Left renal cortex interstitium (tissue), 4 donors: ENCODE measurements around the gene IREB2. TPM values are rescaled to one million over a fixed set of nuclear protein-coding genes. Genes with fewer than 3 reads are reported as not detected.
"Not testable (repeated sequence)": the region's sequence is repeated elsewhere in the genome, so short reads cannot be mapped to it uniquely, and the experiment has no call there.

Experiments
- DNase-seq, 4 donors: peaks; one replicate each; pipeline ENCODE4 v3.0.0-alpha.2; 2013; ENCODE audit warnings: low read depth in 4 of 4, low spot score in 2 of 4, missing footprints in 1 of 4
- polyA plus RNA-seq, 4 donors: library from polyadenylated mRNA; unstranded; fragments of 120-200 nt; gene quantifications; one replicate each; pipeline ENCODE4 v1.2.1, GENCODE V29; 2013; ENCODE audit not compliant: insufficient read length in 4 of 4

IREB2 gene
- polyA plus RNA-seq, 4 donors: 51.1 to 77.7 (median 59.2) TPM

DNA sequence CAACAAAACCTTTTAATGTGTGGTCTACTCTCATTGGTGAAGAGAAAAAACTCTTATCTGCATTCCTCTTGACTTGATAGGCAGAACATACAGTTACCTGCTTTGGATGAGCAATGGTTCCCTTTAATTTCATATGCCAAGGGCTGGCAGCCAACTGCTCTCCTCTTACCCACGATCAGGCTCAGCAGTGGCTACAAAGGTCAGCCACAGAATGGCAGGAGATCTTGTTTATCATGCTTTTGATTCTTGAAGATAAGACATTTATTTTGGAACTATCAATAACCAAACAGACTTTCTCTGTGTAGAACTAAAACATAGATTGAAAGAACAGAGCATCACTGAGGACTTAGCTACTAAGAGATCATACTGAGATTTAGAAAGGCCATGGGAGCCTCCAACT is 6.1 kb upstream of the IREB2 start:
- DNase-seq: no peak

DNA sequence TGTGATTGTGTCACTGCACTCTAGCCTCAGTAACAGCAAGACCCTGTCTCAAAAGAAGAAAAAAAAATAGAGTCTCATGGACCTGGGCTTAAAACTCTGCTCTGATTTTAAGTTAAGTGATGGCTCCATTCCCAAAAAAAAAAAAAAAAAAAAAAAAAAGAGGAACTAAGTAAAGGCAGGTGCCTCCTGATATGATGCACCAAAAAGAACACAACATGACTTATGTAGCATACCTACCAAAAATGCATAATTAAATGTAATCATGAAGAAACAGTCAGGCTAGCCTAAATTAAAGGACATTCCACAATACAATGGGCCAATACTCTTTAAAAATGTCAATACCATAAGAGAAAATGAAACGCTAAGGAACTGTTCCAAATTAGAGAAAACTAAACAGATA is 5.4 kb upstream of the IREB2 start:
- DNase-seq: no peak

DNA sequence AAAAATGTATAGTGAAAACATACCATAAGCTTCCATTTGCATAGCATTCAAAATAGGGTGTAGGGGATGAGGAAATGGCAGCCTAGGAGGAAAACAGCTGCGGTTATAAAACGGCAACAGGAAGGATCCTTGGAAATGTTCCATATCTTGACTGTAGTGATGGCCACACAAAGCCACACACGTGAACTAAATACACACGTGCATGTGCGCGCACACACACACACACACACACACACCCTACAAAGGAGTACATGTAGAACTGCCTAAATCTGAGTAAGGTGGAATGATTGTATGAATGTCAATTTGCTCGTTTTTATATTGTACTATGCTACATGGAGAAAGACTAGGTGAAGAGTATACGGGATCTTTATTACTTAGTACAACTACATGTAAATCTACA is 3.9 kb upstream of the IREB2 start:
- no peak for DNase-seq

DNA sequence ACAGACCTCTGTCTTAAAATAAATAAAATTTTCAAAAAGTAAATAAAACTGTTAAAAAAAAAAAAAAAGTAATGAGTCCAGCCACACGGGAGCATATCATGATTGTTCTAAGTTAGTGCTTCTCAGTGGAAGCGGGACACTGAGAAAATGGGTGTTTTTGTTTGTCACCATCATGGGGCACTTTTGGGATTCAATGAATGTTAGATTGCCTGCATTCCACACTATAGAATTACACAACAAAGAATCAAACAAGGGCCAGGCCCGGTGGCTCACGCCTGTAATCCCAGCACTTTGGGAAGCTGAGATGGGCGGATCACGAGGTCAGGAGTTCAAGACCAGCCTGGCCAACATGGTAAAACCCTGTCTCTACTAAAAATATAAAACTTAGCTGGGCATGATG is 3.3 kb upstream of the IREB2 start:
- DNase-seq: not testable (repeated sequence)

DNA sequence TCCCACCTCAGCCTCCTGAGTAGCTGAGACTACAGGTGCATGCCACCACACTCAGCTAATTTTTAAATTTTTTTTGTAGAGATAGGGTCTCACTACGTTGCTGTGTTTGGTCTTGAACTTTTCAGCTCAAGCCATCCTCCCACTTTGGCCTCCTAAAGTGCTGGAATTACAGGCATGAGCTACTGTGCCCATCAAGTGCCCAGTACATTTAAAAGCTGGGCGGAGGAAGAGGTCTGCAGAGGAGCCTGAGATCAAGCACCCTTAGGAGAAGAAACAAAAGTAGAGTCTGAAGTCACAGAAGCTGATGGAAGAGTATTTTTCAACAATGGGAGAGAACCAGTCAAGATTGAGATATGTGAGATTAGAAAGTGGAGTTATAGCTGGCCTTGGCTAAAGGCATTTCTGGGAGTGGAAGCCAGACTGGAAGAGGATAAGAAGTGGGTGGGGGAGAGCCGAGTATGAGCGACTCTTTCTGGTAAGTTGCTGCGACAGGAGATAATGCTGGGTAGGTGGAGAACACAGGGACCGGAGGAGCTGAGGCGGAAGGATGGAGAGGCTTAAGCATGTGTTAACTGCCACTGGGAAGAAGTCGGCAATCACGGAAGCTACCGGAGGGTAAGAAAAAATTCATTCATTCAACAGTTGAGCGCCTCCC is 782 bp upstream of the IREB2 start:
- DNase-seq: peak in 1 of 4 donors; percentile 39

DNA sequence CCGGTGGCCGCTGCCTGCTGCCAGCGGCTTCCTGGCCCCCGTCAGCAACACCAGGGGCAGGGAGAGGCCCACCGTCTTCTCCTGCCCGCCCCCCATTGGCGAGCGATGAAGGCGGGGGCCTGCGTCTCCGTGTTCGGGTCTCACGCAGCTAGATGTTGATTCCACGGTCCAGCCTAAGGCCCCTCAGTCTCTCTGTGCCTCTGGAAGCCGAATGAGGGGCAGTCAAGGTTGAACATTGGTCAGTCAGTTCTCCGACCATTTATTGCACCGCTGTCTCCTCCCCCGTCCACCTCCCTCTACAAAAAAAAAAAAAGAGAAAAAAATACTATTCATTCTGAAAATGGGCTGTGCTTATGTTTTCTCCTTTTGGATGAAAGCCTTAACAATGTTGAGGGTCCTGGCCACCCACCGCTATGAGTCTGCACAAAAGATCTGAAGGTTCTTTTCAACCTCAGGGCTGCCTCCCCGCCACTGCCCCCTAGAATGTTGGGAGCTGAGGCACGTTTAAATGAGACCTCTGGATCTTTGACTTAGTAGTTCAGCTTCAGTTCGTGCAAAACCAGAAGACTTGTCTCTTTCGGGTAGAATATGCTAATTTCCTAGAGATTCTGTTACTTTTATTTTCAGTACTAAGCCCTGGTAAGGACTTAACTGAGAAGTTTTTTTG is 736 bp downstream of the IREB2 start:
- peak in 1 of 4 donors; percentile 17 for DNase-seq

DNA sequence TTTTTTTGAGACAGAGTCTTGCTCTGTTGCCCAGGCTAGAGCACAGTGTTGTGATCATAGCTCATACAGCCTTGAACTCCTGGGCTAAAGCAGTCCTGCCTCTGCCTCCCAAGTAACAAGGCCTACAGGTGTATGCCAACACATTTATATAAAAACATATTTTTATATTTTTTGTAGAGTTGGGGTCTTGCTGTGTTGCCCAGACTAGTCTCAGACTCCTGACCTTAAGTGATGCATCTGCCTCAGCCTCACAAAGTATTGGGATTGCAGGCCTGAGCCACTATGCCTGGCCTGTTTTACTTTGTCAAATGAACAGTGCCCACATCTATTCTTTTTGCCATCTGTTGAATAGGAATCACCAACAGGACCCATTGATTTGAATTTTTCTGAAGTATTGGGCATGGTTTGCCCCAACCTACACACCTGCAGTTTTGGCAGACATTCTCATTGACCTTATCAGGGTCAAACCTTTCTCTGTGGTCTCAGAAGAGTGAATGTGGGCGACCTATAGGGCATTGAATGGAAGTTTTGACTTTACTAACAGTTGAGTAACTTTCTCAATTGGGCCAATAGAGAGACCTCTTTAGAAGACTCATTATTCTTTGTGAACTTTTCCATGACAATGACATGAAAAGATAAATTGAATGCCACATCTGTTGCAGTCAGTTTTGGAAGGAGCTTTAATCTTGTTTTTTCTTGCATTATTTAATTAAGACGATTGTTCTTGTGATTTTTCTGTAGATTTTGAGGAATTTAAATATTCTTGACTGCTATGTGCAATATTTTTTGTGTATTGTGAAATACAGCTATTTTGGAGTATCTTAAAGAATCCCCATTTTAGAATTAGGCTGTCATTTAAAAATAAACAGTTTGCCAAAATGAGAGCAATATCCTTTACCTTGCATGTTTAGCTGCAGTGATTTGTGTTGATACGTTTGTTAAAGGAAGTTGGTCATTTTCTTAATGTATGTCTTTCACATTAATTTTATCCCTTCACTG is 2.7 kb downstream of the IREB2 start:
- DNase-seq: no peak

DNA sequence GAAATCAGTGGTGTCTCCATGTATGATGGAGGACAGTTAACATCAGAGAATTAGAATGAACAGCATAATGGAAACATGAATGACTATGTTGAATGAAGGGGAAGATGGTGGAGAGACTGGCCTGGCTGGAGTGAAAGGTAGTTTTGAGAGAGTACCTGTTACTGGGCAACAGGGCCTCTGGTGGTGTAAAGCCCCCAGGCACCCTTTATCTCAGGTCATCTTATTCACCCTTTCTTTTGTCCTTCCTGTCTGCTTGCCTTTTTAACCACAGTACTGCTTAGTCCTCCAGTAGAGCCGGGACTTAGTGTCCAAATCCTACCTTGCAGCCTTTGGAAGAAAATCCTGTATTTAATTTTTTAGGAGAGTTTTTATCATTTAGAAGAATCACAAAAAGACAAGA is 6.2 kb downstream of the IREB2 start:
- no peak for DNase-seq

DNA sequence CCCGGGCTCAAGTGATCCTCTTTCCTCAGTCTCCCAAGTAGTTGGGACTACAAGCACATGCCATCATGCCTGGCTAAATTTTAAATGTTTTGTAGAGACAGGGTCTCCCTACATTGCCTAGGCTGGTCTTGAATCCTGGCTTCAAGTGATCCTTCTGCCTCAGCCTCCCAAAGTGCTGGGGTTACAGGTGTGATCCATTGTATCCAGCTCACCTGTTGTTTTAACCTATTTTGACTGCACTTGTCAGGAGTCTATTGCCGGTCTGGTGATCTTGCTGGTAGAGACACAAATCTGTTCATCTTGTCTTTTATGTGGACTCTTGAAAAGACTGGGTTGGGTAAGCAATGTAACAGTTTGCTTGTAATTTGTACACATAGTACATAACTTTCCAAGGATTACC is 7.9 kb downstream of the IREB2 start:
- DNase-seq: no peak

DNA sequence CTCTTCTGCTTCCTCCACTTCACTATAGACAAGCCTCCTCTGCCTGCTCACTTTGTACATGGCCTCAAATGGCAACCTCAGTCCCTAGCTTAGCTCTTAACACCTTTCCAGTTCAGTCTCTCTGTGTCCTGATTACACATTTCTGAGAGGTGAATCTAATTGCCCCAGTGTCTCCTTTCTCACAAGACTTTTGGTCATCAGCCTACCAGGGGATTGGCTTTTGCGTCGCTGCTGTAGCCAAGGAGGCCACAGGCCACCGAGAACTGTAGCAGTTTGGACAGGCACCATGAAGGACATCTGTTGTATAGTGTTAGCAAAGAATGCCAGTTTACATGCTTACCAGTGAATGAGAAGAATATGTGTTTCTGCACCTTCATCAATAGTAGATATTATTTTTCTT is 8.5 kb downstream of the IREB2 start:
- DNase-seq: no peak

DNA sequence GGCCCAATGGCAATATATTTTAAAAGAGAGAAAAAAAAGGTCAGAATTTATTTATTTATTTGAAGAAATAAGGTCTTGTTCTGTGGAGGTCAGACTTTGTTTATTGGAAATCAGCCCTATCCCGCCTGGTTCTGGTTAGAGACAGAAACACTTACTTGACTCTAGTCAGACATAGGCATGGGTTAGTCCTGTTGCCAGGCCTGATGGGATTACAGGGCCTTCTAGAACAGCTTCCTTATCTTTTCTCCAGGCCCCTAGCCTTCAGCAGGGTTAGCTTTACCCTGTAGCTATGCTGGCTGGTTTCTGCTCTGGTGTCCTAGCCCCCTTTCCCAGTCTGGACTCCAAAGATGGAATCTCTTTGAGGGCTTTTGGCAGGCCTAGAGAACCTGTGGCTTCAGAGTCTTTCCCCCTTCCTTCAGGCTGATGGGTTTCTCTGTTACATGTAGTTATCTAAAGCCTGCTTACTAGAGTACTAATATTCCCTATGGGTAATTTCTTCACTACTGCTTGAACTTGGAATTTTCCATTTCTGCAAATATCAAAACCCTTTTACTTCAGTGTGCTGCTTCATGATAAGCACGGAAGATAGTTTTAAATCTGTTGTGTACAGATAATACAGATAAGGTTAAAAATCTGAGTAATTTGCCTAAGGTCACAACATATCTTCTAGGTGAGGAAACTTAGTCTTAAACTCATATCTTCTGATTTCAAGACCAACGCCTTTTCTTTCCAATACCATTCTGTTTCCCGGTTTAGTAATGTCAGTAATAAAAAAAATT is 10.6 kb downstream of the IREB2 start:
- no peak for DNase-seq

DNA sequence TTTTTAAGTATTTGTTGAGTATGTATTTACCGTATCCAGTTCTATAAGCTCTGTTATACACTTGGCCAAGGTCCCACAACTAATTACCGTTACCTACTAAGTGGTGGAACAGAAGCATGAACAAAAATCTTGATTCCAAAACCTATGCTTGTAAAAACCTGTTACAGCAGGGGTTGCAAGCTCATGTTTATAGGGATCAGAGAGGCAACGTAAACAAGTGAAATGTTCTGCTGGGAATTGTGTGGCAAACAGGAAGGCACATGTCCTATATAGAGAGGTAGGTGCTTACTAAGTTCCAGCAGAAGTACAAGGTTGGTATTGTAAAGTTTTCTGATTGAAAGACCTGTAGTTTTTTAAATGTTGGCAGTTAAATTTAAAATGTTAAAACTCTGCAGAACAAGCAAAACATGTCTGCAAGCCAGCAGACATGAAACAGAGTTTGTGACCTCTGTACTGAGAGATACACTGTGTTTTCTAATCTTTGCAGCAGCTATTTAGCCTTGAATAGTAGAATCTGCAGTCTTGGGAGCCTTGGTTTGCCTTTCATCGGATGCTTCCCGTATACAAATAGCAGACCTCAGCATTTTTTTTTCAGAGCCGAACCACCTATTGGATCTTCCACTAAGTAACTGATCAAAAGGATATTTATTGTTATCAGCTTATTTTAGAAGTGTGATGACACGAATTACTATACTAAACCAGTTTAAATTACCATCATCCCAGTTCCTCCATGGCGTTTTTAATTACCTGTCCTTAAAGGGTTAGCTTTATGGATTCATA is 11.4 kb downstream of the IREB2 start:
- DNase-seq: no peak

DNA sequence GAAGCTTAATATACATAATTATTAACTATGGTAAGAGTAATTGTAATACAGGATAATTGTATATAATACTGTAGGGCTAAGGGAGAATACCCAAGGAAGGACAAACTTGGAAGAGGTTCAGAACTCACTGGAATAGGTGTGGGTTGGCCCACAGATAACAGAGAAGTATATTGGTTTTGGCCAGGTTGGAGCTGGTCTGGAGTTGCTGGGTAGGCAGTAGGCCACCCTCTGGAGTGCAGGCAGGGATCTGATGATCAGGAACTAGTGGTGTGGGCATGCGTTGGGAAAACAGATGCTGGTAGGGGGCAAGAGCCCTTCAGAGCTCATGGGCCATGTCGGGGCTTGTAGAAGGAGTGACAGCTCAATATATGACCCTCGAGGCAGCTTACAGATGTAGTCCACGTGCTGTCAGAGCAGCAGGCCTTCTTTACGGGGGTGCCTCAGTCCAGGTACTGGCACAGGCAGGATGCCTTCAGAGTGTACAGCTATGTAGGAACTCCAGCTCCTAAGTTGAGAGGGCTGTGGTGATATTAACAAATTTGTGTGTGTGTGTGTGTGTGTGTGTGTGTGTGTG is 12.4 kb downstream of the IREB2 start:
- no peak for DNase-seq

DNA sequence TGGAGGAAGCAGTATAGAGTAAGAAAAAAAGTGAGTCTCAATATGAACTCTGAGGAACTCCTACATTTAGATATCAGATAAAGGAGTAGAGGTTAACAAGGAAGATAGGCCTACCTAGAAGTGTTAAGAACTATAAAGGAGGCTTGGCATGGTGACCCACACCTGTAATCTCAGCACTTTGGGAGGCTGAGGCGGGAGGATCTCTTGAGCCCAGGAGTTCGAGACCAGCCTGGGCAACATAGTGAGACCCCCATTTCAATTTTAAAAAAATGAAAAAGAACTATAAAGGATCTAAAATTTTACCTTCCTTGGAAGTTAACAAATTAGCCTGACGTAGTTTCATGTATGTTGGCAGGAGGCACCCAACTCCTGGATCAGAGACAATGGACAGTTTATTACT is 14.5 kb downstream of the IREB2 start:
- no peak for DNase-seq

DNA sequence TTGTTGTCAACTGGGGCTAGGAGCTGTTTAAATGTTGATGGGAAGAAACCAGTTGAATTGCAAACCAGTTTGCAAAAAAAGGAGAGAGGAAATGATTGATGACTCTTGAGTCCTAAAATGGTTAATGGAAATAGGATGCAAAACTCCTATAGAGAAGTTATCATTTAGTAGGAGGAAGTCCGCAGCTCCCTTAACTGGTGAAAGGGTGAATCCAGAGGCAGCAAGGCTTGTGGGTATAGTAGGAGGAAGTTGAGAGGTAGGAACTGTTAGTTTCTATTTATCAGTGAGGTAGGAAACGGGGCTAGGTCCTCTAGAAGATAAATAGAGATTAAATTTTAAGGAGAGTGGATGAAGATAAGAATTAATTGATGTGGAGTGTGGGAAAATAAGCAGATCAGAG is 15.4 kb downstream of the IREB2 start:
- no peak for DNase-seq

DNA sequence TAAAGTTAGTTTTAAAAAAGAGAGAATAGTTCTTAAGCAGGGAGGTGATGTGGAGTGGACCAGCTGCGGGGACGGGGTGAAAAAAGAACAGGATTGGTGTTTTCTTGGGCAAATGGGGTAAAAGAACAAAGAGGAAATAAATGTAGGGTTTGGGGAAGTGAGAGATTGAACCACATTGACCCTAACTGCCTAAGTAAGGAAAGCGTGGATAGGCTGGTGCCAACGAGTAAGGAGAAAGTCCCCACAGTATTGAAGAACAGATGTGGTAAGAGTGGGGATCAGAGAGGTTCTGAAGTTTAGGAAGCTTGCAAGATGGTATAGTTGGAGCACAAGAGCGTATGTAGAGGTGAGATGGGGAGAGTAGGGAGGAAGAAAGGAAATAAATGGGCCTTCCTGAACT is 17.0 kb downstream of the IREB2 start:
- DNase-seq: no peak

DNA sequence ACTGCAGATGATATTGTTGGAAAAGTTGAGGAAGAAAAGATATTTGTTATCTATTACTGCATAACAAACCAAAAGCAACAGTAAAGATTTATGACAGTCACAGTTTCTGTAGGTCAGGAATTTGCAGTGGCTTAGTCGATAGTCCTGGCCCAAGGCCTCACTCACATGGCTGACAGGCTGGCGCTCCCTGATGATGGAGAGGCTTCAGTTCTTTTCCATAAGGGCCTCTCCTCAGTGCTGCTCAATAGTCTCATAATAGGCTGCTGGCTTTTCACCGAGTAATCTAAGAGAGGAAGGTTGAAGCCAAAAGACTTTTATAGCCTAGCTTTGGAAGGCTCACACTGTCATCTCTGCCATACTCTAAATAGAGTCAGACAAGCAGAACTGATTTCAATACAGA is 17.7 kb downstream of the IREB2 start:
- no peak for DNase-seq

DNA sequence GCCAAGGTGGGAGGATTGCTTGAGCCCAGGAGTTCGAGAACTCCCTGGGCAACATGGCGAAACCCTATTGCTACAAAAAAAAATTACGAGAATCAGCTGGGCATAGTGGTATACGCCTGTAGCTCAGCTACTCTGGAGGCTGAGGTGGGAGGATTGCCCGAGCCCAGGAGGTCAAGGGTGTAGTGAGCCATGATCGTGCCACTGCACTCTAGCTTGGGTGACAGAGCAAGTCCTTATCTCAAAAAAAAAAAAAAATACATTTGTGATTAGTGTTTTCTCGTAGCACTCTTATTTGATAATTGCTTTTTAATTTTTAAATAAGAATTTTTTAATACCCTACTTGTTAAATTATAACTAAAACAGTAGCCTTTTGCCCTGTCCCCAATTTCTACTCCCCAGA is 18.4 kb downstream of the IREB2 start:
- no peak for DNase-seq

DNA sequence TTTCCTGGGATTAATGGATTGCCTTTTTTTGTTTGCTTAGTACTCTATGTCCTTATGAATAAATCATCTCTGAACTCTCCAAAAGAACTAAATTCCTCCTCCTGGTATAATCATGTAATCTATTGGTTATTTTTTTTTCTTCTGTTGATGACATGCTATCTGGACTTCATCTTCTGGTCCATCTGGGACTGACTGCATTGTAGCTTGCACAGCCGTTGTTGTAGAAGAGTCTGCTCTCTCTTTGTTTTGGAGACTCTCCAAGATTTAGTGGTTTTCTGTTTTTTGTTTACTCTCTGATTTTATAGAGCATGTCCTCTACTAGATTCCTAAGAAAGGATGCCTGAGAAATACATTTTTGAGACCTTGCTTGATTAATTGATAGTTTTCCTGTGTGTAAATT is 19.1 kb downstream of the IREB2 start:
- peak in 1 of 4 donors; percentile 10 for DNase-seq

DNA sequence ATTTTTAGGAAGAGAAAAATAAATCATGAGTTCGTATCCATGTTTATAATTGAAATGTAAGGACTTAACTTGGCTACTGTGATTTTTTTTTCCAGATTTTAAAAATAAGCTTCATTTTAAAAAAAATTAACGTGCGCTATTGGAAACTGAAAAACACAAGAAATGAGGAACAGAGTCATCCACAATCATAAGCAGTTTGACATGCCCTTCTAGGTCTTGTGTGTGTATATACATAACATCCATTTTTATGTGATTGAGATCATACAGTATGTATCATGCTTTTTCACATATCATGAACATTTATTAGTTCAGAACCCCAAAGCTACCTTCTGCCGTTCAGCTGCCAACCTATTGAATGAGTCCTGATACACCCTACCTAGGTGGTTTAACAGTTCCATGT is 22.7 kb downstream of the IREB2 start:
- no peak for DNase-seq
